A549 (cell line): ENCODE results near the gene NHEJ1.

Experiments
- BHLHE40 ChIP-seq: IDR thresholded peaks from 2 replicates; pipeline ENCODE4 v1.6.1; 2012; ENCODE audit warnings: low read depth, low read length, inconsistent platforms
- CHD2 ChIP-seq: fragments of 150-350 bp; IDR thresholded peaks from 2 replicates; pipeline ENCODE4 v1.6.1; 2014; ENCODE audit warnings: low read length; ENCODE audit not compliant: partially characterized antibody
- HOXA7 ChIP-seq: fragments of 250-450 bp; sonication (Bioruptor Pico); IDR thresholded peaks from 2 replicates; pipeline ENCODE4 v1.5.0; 2020; ENCODE audit warnings: mild to moderate bottlenecking, moderate library complexity
- MYC ChIP-seq: IDR thresholded peaks from 2 replicates; pipeline ENCODE4 v1.6.1; 2012; ENCODE audit warnings: mild to moderate bottlenecking, inconsistent platforms, low read length, improper control_type of control experiment, borderline replicate concordance
- POLR2A ChIP-seq: IDR thresholded peaks from 2 replicates; pipeline ENCODE4 v1.6.1; 2012; ENCODE audit warnings: mild to moderate bottlenecking, low read length
- RAD21 ChIP-seq, 2 experiments: fragments of >200 bp in 1 of 2; sonication (Bioruptor Twin) in 1 of 2; formaldehyde crosslinking in 1 of 2; IDR thresholded peaks in 1 of 2; conservative IDR thresholded peaks in 1 of 2; 2 replicates in 1 of 2; 3 replicates in 1 of 2; pipeline ENCODE4 v1.6.1; 2012 to 2018; ENCODE audit warnings: inconsistent platforms in 1 of 2
- RARB ChIP-seq: fragments of 250-450 bp; sonication (Bioruptor Pico); IDR thresholded peaks from 2 replicates; pipeline ENCODE4 v1.8.0; 2021; ENCODE audit warnings: mild to moderate bottlenecking, moderate library complexity
- TF ChIP-seq, protein P1 (sequence below): fragments of 250-450 bp; sonication (Bioruptor Pico); IDR thresholded peaks from 2 replicates; pipeline ENCODE4 v1.5.0; 2021; ENCODE audit warnings: mild to moderate bottlenecking, moderate library complexity, borderline replicate concordance
- TF ChIP-seq, protein P2 (sequence below): fragments of >200 bp; sonication (Bioruptor Twin); formaldehyde crosslinking; IDR thresholded peaks from 3 replicates; pipeline ENCODE4 v1.5.1; 2016
- TF ChIP-seq, protein P3 (sequence below): fragments of 150-350 bp; IDR thresholded peaks from 2 replicates; pipeline ENCODE4 v1.6.1; 2014; ENCODE audit warnings: low read depth, mild to moderate bottlenecking, low read length
- TF ChIP-seq, protein P4 (sequence below): IDR thresholded peaks from 2 replicates; pipeline ENCODE4 v1.6.1; 2012; ENCODE audit warnings: low read depth, borderline replicate concordance
- TF ChIP-seq, protein P5 (sequence below): IDR thresholded peaks from 2 replicates; pipeline ENCODE4 v1.6.1; 2012
- TF ChIP-seq, protein P6 (sequence below): IDR thresholded peaks from 2 replicates; pipeline ENCODE4 v1.6.1; 2012
- TF ChIP-seq, protein P7 (sequence below): fragments of 450-650 bp; IDR thresholded peaks from 2 replicates; pipeline ENCODE4 v1.6.1; 2014; ENCODE audit warnings: antibody characterized with exemption

DNA sequence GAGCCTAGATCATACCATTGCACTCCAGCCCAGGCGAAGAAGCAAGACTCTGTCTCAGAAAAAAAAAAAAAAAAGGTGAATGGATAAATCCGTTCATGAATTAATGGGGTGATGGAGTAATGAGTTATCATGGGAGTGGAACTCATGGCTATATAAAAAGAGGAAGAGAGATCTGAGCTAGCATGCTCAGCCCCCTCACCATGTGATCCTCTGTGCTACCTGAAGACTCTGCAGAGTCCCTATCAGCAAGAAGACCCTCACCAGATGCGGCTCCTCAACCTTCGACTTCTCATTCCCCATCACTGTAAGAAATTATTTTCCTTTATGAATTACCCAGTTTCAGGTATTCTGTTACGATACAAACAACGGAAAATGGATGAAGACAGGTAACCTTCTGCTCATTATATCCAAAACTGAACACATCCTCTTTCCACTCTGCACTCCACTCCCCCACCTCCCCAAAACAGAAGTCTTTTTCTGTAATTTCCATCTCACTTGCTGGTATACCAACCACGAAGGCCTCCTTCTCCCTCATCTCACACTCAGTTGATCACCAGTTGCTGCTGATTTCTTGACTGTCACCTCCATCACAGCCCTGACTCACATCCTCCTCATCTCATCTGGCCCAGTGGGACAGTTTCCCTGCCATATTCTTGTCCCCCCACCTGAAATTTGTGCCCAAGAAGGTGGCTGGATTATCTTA is 26.3 kb upstream of the NHEJ1 start:
- TF ChIP-seq RARB (CRISPR knock-in tag) (no peak), CHD2 (no peak), RAD21 (conservative IDR thresholded peaks at IDR 0.05 in 1 of 2, IDR thresholded peaks at IDR 0.05 in 1 of 2) (no peak), BHLHE40 (no peak), POLR2A (no peak), HOXA7 (CRISPR knock-in tag) (no peak), MYC (no peak)
- TF ChIP-seq, protein P1, sequence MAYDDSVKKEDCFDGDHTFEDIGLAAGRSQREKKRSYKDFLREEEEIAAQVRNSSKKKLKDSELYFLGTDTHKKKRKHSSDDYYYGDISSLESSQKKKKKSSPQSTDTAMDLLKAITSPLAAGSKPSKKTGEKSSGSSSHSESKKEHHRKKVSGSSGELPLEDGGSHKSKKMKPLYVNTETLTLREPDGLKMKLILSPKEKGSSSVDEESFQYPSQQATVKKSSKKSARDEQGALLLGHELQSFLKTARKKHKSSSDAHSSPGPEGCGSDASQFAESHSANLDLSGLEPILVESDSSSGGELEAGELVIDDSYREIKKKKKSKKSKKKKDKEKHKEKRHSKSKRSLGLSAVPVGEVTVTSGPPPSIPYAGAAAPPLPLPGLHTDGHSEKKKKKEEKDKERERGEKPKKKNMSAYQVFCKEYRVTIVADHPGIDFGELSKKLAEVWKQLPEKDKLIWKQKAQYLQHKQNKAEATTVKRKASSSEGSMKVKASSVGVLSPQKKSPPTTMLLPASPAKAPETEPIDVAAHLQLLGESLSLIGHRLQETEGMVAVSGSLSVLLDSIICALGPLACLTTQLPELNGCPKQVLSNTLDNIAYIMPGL (CRISPR knock-in tag) = no peak
- TF ChIP-seq, protein P2, sequence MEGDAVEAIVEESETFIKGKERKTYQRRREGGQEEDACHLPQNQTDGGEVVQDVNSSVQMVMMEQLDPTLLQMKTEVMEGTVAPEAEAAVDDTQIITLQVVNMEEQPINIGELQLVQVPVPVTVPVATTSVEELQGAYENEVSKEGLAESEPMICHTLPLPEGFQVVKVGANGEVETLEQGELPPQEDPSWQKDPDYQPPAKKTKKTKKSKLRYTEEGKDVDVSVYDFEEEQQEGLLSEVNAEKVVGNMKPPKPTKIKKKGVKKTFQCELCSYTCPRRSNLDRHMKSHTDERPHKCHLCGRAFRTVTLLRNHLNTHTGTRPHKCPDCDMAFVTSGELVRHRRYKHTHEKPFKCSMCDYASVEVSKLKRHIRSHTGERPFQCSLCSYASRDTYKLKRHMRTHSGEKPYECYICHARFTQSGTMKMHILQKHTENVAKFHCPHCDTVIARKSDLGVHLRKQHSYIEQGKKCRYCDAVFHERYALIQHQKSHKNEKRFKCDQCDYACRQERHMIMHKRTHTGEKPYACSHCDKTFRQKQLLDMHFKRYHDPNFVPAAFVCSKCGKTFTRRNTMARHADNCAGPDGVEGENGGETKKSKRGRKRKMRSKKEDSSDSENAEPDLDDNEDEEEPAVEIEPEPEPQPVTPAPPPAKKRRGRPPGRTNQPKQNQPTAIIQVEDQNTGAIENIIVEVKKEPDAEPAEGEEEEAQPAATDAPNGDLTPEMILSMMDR = no peak
- TF ChIP-seq, protein P3, sequence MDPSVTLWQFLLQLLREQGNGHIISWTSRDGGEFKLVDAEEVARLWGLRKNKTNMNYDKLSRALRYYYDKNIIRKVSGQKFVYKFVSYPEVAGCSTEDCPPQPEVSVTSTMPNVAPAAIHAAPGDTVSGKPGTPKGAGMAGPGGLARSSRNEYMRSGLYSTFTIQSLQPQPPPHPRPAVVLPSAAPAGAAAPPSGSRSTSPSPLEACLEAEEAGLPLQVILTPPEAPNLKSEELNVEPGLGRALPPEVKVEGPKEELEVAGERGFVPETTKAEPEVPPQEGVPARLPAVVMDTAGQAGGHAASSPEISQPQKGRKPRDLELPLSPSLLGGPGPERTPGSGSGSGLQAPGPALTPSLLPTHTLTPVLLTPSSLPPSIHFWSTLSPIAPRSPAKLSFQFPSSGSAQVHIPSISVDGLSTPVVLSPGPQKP = no peak
- TF ChIP-seq, protein P4, sequence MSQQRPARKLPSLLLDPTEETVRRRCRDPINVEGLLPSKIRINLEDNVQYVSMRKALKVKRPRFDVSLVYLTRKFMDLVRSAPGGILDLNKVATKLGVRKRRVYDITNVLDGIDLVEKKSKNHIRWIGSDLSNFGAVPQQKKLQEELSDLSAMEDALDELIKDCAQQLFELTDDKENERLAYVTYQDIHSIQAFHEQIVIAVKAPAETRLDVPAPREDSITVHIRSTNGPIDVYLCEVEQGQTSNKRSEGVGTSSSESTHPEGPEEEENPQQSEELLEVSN = no peak
- TF ChIP-seq, protein P5, sequence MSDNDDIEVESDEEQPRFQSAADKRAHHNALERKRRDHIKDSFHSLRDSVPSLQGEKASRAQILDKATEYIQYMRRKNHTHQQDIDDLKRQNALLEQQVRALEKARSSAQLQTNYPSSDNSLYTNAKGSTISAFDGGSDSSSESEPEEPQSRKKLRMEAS = no peak
- TF ChIP-seq, protein P6, sequence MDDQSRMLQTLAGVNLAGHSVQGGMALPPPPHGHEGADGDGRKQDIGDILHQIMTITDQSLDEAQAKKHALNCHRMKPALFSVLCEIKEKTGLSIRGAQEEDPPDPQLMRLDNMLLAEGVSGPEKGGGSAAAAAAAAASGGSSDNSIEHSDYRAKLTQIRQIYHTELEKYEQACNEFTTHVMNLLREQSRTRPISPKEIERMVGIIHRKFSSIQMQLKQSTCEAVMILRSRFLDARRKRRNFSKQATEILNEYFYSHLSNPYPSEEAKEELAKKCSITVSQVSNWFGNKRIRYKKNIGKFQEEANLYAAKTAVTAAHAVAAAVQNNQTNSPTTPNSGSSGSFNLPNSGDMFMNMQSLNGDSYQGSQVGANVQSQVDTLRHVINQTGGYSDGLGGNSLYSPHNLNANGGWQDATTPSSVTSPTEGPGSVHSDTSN = no peak
- TF ChIP-seq, protein P7, sequence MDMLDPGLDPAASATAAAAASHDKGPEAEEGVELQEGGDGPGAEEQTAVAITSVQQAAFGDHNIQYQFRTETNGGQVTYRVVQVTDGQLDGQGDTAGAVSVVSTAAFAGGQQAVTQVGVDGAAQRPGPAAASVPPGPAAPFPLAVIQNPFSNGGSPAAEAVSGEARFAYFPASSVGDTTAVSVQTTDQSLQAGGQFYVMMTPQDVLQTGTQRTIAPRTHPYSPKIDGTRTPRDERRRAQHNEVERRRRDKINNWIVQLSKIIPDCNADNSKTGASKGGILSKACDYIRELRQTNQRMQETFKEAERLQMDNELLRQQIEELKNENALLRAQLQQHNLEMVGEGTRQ = no peak
